Motor neuron (in vitro differentiated cells): ENCODE measurements around the gene MYH4. TPM values are rescaled to one million over a fixed set of nuclear protein-coding genes. Genes with fewer than 3 reads are reported as not detected.

ENCODE experiments used
- ATAC-seq, 8 experiments: fragments of 200-7000 bp; cut with Tn5 transposase; replicated peaks in 6 of 8; 2 replicates each; pipeline ENCODE4 v1.8.0; 2021; ENCODE audit warnings: mild to moderate bottlenecking in 8 of 8, moderate library complexity in 8 of 8
- H3K27ac ChIP-seq, 2 donors: fragments of 250-450 bp; sonication (Bioruptor Pico); 2 replicates each; pipeline ENCODE4 v1.9.0; 2021; ENCODE audit warnings: antibody characterized with exemption in 2 of 2, mild to moderate bottlenecking in 2 of 2, moderate library complexity in 1 of 2
- H3K4me1 ChIP-seq, 2 donors: fragments of 250-450 bp; sonication (Bioruptor Pico); replicated peaks in 1 of 2; 2 replicates each; pipeline ENCODE4 v1.6.1; 2021; ENCODE audit warnings: antibody characterized with exemption in 2 of 2, mild to moderate bottlenecking in 2 of 2, moderate library complexity in 1 of 2
- H3K4me3 ChIP-seq, 5 donors: fragments of 250-450 bp; sonication (Bioruptor Pico); 2 replicates each; pipeline ENCODE4 v1.9.0; 2021; ENCODE audit warnings: antibody characterized with exemption in 5 of 5, mild to moderate bottlenecking in 5 of 5, moderate library complexity in 4 of 5
- WGBS, 10 experiments: fragments of 450-650 bp; shearing (Covaris generic); methylation state at CpG; one replicate each; pipeline ENCODE4 v1.0.0; 2022; 5-methylcytosine and 5-hydroxymethylcytosine counted together
- in situ Hi-C, 9 experiments: fragments of 400-800 bp; cut with MboI; loops; one replicate each; pipeline ENCODE4 v1.15.0; 2021; ENCODE audit warnings: low sequenced_read_pairs in 9 of 9, low pct_unique_long_range_greater_than_20kb in 2 of 9; ENCODE audit not compliant: unreplicated experiment in 9 of 9
- total RNA-seq, 8 experiments: library from RNA; unstranded; fragments of 300-600 nt; gene quantifications; 2 replicates each; pipeline versions ENCODE4 v1.2.3 to v1.2.4, GENCODE V29; 2022

Gene MYH4
- total RNA-seq, 8 experiments from 2014 or later, result 0.05 TPM; not detected in 7

DNA sequence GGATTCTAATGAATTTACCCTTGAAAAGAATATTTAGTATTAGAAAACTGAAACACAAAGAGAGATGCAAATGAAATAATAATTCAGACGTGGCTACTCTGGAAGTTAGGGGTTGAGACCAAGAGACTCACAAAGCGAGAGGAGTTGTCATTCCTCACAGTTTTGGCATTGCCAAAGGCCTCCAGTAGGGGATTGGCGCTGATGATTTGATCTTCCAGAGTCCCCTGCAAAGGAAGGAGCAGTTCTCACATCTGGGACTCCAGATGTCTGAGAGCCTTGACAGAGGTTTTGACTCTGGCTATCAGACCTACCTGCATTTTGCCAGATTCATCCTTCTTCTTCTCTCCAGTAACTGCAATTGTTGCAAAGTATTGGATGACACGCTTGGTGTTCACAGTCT is 54.2 kb downstream of the MYH4 start:
- H3K27ac ChIP-seq, result no peak overlapping the region
- in situ Hi-C loops, result loop anchor here in 1 of 9 experiments (25.0 kb wide), 1 partner anchor 97 kb away; the partner anchor contains the start of gene MYH1
- 20 to 100% (median 84%) methylated on average over 1 to 2 of the region's 4 CpGs; no CpG with 5 or more reads in 2 of the 10 experiments for WGBS, 10 experiments
- H3K4me1 ChIP-seq, result no peaks in the 10 kb centered on the region
- no peak for ATAC-seq
- H3K4me3 ChIP-seq, result no peak overlapping the region

GRCh38 chr17:10403589-10403988 is 65.8 kb downstream of the MYH4 start:
- ATAC-seq, result no peak
- H3K4me1 ChIP-seq, result no peaks in the 10 kb centered on the region
- H3K4me3 ChIP-seq, result no peak overlapping the region
- in situ Hi-C loops, result loop anchor here in 1 of 9 experiments (25.0 kb wide), 1 partner anchor 109 kb away; the partner anchor contains the start of gene MYH1
- no peak overlapping the region for H3K27ac ChIP-seq

- H3K4me3 ChIP-seq, result no peak overlapping the region
- ATAC-seq, result no peak
- in situ Hi-C loops, result no loop called here
- no peaks in the 10 kb centered on the region for H3K4me1 ChIP-seq
- 54 to 100% (median 90%) methylated on average over 1 to 6 of the region's 9 CpGs; no CpG with 5 or more reads in 3 of the 10 experiments for WGBS, 10 experiments
- H3K27ac ChIP-seq, result no peak overlapping the region
Measured at GRCh38 chr17:10398352-10398751, 71.0 kb downstream of the MYH4 start.

GRCh38 chr17:10396524-10397163 is 72.7 kb downstream of the MYH4 start:
- no peak for ATAC-seq
- Histone ChIP-seq H3K4me3 (no peak overlapping the region), H3K4me1 (no peaks in the 10 kb centered on the region), H3K27ac (no peak overlapping the region)
- WGBS, 10 experiments, result 44 to 97% (median 87%) methylated on average over 1 to 13 of the region's 14 CpGs; no CpG with 5 or more reads in 2 of the 10 experiments
- in situ Hi-C loops, result no loop called here

GRCh38 chr17:10394201-10394887 is 75.0 kb downstream of the MYH4 start:
- Histone ChIP-seq H3K4me1 (no peaks in the 10 kb centered on the region), H3K27ac (no peak overlapping the region), H3K4me3 (no peak overlapping the region)
- no peak for ATAC-seq
- 5 to 90% (median 69%) methylated on average over 2 to 5 of the region's 6 CpGs; no CpG with 5 or more reads in 3 of the 10 experiments for WGBS, 10 experiments
- in situ Hi-C loops, result no loop called here

Other genes with a start within 250 kb of the MYH4 start
- under 1 TPM in 1 of 8 experiments, not detected in 7; 0.09 TPM for gene MYH13, start 96.6 kb downstream of the MYH4 start, total RNA-seq
- under 1 TPM in 3 of 8 experiments, not detected in 5; under 0.01 to 0.19 (median 0.17) TPM for gene MYH8, start 47.6 kb downstream of the MYH4 start, total RNA-seq
- gene MYH1, start 49.0 kb upstream of the MYH4 start, total RNA-seq, result under 1 TPM in 2 of 8 experiments, not detected in 6; 0.04 to 0.09 TPM
- under 1 TPM in 4 of 8 experiments, not detected in 4; 0.05 to 0.29 (median 0.09) TPM for gene MYH2, start 80.1 kb upstream of the MYH4 start, total RNA-seq
- gene MYH3, start 187.8 kb upstream of the MYH4 start, total RNA-seq, result 1 to 10 TPM in 7 of 8 experiments, under 1 TPM in 1; 0.94 to 4.2 (median 1.6) TPM
- gene SCO1, start 228.0 kb upstream of the MYH4 start, total RNA-seq, result 10 to 100 TPM; 15.0 to 45.2 (median 20.9) TPM
- gene ADPRM, start 228.0 kb upstream of the MYH4 start, total RNA-seq, result 10 to 100 TPM; 10.0 to 18.5 (median 16.6) TPM